Activated CD8-positive, alpha-beta memory T cell treated with anti-CD3 and anti-CD28 coated beads for 36 hours (primary cell): ENCODE measurements around the gene HS6ST3. TPM values are rescaled to one million over a fixed set of nuclear protein-coding genes. Genes with fewer than 3 reads are reported as not detected.
"Not testable (repeated sequence)": the region's sequence is repeated elsewhere in the genome, so short reads cannot be mapped to it uniquely, and the experiment has no call there.

ENCODE experiments used
- CTCF ChIA-PET: fragments of 350-600 bp; sonication (Branson Sonifier 250); formaldehyde crosslinking; loops from one replicate; lab custom pipeline; 2021; ENCODE audit warnings: antibody characterized with exemption; lab: Charles Lee
- POLR2A ChIA-PET: fragments of 350-600 bp; sonication (Branson Sonifier 250); formaldehyde crosslinking; loops from one replicate; lab custom pipeline; 2021; ENCODE audit warnings: antibody characterized with exemption; lab: Charles Lee
- total RNA-seq, 2 experiments: library from RNA; stranded (reverse); gene quantifications; one replicate each; pipeline ENCODE4 v1.2.3, GENCODE V29; 2021

Gene HS6ST3
- total RNA-seq, 2 experiments from 2014 or later: not detected

DNA sequence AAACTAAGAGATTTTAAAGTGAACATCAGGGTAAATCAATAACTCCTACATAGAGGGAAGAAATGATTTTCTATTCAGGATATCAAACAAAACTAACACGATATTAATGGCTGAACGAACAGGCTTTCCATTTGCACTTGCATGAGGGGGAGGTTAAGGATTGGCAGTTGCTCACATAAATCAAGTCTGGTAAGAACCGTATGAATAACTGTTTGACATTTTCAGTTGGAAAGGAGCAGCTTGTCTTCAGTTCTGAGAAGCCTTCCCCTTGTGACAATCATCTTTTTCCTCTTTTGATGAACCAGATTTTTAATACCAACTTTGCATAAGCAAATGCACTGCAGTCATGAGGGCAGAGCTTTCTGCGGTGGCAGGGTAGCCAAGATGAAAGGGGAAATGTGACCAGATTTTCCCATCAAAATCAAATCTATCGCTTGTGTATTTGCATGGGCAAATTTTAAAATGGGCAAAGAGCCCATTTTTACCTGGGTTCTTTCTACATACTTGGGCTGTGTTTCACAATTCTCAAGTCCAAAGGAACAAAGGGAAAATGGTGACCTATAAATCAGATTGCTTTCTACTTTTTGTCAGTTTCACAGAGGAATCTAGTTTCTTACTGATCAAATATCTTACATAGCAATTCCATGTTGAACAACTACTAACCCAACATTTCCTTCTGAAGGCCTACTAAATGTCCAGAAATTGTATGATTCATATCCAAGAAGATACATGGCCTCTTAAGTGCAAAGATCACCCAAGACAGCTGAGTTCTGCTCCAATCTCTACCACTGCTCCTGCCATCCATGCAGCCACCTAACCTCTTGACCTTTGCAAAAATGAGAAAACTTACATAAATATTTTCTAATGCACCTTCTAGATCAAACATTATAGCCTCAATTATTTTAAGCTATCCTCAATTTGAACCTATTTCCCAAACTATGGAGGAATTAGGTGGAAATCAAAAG, 654.7 kb downstream of the HS6ST3 start:
- ChIA-PET CTCF (no interaction called here), POLR2A (no interaction called here)

DNA sequence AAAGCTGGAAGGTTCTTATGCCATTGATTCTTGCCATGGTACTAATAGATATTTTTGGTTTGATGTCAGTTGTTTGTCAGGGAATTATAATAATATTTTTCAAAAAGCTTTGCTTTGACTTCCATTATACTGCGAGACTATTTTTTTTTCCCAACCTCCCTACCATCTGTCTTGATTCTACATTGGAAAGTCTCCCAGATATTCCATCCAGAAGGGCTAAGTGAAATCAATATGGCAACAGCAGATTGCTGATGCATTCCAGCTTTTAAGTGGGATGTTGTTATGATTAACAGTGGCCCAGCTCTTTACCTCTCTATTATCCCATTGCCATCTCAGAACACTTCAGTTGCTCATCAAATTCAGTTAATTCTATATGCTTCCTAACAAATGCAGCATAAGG, 657.0 kb downstream of the HS6ST3 start:
- CTCF ChIA-PET: no interaction called here
- POLR2A ChIA-PET: no interaction called here

DNA sequence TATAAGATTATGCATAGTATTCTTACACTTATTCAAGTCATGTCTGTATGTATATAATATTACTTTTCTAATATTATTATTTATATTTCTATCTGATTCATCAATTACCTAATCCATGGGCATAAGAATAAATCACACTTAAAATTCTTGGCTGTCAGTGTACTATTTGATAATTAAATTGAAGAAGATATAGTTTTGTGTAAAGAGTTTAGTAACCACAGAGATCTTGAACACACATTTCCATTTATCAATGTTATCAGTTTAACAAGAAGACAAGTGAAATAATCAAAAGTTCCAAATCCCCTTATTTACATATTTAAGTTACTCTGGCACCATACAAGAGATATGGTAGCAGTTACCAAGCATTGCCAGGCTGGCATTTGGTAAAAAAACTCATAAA, 659.9 kb downstream of the HS6ST3 start:
- ChIA-PET CTCF (no interaction called here), POLR2A (no interaction called here)

DNA sequence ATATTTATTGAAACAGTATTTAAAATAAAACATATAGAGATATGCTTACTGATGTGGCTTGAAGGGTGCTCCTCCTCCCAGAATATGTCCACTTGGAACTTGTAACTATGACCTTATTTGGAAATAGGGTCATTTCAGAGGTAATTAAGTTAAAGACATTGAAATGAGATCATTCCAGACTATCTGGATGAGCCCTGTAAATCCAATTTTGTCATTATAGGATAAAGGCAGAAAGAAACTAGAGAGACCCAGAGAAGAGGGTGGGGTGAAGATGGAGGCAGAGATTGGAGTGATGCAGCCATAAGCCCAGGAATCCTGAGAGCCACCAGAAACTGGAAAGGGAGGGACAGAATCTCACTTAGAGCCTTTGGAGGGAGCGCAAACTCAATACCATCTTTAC, 661.2 kb downstream of the HS6ST3 start:
- CTCF ChIA-PET: no interaction called here
- POLR2A ChIA-PET: no interaction called here

DNA sequence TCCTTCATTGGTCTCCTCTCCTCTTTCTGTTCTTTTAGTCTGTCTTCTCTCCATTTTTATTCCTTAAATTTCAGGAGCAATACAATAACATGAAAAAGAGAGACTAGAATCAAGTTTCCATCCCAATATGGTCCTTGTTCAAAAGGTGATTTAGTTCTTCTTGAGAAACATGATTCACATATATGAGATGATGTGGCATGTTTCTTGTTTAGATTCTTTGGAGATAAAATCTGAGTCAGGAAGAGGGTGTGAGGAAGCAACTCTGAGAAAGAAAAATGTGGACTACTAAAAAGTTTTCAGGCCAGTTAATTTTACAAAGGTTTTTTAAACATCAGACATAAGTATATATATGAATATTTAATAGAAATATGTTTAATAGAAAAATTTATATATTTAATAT, 673.0 kb downstream of the HS6ST3 start:
- ChIA-PET POLR2A (no interaction called here), CTCF (no interaction called here)

DNA sequence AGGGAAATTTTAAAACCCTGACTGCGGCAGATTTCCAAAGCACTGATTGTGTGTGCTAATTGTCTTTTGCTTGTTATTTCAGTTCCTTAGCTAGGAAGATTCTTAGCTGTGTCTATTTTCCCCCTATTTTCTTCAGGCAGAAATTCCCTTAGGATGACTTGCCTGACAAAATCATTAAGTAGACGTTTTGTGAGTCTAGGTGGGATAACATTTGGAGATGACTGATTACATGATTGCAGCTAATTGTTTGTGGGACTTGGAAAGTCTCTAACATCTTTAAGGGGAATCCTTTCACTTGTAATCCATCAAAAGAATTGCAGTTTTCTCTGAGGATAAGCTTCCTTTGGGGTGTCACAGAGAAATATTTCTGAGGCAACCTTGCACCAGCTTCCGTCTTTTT, 676.4 kb downstream of the HS6ST3 start:
- POLR2A ChIA-PET: no interaction called here
- CTCF ChIA-PET: no interaction called here

DNA sequence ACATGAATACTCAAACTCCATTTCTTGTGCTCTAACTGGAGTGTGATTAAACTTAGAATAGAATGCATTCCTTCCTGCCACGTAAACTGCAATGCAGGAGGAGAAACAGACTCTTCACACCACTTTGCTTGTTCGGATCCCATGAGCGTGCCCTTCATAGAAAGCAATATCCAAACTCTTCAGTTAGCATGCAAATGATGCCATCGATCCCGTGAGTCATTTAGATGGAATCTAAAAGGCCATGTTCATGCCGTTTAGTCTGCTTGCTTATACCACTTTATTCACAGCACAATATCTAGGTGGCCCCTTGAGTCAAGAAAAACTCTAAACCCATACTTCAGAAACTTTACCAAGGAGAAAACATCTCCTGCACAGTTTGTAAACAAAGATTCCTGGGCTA, 678.6 kb downstream of the HS6ST3 start:
- CTCF ChIA-PET: no interaction called here

DNA sequence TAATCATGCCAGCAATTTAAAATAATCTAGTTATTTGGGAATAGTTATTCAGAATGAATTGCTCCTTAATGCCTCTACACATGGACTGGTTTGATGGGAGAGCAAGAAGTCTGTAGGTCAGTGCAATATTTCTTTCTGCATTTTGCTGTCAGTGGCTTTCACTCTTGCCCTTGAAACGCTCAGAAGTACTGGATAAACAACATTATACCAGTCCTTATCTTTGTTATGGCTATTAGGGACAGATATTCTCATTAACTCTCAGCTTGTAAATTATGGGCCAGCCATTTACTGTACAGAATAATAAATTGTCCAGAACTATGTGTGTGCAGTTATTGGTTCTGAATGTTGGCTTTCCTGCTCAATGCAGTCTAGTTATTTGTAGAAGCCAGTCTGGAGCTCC, 680.0 kb downstream of the HS6ST3 start:
- CTCF ChIA-PET: no interaction called here

More for the DNA sequence above, 678.6 kb downstream of the HS6ST3 start:
- POLR2A ChIA-PET: no interaction called here

DNA sequence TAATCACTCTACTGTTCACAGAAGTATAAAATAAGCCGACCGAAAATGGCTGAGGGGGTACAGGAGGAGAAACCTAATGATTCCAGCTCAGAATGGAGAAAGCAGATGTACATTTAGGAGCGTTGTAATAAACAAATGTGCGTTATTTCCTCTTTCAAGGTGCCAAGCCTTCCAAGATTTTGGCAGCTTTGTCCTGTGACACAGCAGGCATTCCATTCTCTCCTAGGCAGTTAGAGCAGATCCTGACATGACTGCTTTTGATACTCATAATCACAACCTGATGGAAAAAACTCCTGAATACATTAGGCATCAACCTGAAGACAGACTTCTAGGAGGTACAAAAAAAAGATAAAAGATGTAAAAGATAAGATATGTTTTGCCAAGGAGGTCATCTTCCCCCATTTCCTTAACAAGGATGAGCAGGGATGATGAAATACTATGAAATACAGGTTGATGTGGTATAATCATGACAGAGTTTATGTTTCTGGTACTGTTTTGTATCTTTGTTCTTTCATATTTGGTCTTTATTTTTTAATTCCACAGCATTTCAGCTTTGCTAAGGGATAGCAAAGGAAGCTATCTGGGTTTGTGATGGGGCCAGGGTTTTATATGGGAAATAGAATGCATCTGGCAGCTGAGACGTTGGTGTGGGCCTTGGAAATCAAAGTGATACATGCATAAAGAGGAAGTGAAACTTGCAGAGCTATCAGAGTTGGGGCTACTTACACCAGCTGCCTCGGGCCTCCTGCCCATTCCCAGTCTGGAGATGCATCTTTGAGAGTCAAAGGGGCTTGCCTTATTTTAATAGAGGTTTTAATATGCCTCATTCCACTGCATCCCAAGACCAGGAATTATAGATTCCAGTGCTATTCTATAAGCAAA, 681.8 kb downstream of the HS6ST3 start:
- ChIA-PET POLR2A (no interaction called here), CTCF (no interaction called here)

More for the DNA sequence above, 680.0 kb downstream of the HS6ST3 start:
- POLR2A ChIA-PET: no interaction called here

DNA sequence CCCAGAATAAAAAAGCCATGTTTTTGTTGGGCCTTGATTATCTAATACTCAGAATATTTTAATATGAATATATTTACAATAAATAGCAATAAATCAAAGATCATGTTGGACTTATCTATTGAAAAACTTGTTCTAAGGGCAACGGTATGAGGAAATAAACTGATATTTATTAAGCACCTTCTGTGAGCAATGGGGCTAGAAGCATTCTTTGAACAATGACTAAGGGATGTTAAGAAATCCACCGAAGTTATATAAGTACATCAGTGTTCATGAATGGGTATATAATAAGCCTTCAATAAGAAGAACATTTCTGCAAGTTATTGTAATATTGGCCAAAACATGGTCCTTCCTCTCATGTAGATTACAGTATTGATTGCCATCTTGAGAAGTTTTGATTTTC, 682.5 kb downstream of the HS6ST3 start:
- ChIA-PET POLR2A (no interaction called here), CTCF (no interaction called here)

DNA sequence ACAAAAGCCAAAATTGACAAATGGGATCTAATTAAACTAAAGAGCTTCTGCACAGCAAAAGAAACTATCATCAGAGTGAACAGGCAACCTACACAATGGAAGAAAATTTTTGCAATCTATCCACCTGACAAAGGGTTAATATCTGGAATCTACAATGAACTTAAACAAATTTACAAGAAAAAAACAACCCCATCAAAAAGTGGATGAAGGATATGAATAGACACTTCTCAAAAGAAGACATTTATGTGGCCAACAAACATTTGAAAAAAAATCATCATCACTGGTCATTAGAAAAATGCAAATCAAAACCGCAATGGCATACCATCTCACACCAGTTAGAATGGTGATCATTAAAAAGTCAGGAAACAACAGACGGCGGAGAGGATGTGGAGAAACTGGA, 688.4 kb downstream of the HS6ST3 start:
- CTCF ChIA-PET, POLR2A ChIA-PET: not testable (repeated sequence)

DNA sequence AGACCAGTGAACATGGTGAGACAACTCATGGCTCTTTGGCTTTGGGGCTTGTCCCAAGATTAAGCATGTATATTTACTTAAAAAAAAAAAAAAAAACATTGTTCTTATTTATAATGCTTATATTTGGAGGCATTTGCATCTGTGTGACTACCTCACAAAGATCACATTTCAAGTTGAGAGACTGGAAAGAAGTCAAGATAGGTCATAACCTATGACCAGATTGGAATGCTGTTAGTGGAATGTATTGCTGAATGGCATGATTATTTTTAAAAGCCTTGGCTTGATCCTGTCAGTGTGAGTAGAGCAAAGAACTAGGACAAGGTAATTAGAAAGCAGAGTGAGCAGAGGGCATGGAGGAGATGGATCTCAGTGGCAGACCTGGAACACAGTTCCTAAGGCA, 689.8 kb downstream of the HS6ST3 start:
- POLR2A ChIA-PET: no interaction called here

DNA sequence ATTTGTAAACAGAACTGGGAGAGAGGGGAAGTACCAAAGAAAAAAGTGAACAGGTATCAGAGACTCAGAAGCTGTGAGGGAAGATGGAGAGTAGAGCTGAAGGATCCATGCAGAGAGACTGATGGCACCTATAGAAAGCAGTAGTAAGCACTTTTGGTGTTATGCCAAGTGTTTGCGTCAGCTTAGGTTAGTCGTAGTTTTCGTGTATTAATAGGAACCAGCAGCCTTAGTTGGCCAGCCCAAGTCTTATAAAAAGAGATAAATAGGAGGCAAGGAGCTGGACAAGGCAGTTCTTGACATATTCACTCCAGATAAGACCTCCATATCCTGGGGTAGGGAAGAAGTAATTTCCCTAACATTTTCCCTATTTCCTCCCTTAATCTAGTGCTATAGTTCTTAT, 690.2 kb downstream of the HS6ST3 start:
- ChIA-PET POLR2A (no interaction called here), CTCF (no interaction called here)

More for the DNA sequence above, 689.8 kb downstream of the HS6ST3 start:
- CTCF ChIA-PET: no interaction called here

DNA sequence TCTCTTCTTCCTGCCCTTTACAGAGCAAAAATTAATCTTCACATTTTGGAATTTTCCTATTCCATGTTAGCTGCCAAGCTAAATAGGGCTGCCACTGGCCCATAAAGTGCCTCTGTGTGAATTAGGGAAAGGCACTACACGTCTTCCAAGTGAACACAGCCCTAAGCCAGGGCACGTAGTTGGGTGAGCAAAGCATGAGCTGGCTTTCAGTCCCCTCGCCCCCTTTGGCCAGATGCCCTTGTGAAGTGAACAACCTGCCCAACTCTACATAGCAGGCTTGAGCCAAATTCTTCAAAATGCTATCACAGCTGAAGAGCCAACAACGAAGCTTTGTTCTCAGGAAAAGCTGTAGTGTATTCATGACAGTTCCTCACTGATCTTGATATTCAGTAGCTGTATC, 691.2 kb downstream of the HS6ST3 start:
- CTCF ChIA-PET: no interaction called here

DNA sequence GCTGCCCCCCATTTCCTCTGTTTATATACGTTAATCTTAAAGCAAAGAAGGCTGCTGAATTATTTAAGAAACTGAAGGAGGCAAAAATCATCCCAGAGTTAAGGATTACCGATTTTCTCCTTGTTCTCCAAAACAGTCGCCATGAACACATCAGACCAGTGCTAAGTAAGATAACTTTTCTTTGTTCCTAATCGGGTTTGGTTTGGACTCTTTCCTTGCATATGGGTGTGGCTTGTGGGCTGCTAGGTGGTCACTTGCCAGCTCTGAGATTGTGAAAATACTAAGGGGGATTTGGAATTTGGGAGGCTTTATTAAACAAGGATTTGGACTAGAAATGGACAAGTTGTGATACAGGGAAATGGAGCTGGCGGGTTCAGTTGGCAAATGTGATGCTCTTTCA, 692.3 kb downstream of the HS6ST3 start:
- POLR2A ChIA-PET: no interaction called here
- CTCF ChIA-PET: no interaction called here

More for the DNA sequence above, 691.2 kb downstream of the HS6ST3 start:
- POLR2A ChIA-PET: no interaction called here

DNA sequence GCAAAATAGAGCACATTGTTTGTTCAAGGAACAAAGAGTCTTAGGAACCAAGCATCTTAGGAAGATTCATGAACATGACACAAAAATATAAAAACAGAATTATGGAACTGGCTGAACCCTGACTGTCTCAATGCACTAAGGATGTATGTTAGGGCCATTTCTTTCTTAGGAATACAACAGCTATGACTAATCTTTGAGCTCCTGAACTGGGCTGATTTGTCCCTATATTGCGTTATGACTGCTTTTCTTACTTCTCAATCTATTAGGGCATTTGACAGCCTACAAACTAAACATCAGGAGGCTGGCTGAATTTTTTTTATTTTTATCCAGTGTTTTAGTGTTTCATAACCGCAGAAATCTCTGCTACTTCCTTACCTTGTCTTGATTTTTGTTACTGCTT, 693.1 kb downstream of the HS6ST3 start:
- ChIA-PET CTCF (interaction anchor here (0.6 kb wide), 1 partner anchor 368 kb away, joined by 3 read pairs; no protein-coding TSS in a partner anchor), POLR2A (no interaction called here)

DNA sequence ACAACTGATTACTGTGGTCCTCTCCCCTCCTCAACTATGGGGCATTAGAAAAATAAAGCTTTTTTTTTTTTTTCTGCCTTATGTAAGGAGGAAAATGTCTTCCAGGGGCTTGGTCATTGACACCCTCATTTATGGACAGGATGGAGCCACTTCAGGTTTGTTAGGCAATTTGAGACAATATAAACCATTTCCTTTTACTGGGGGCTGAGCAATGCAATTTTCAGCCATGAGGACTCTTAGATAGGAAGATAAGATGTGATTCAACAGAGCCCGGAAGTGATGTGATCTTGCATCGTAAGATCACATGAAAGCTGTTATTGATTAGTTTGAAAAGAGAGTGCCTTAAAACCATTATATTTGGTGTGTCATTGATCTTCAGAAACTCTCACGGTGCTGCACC, 693.6 kb downstream of the HS6ST3 start:
- ChIA-PET POLR2A (no interaction called here), CTCF (interaction anchor here (0.6 kb wide), 1 partner anchor 369 kb away, joined by 3 read pairs; no protein-coding TSS in a partner anchor)

DNA sequence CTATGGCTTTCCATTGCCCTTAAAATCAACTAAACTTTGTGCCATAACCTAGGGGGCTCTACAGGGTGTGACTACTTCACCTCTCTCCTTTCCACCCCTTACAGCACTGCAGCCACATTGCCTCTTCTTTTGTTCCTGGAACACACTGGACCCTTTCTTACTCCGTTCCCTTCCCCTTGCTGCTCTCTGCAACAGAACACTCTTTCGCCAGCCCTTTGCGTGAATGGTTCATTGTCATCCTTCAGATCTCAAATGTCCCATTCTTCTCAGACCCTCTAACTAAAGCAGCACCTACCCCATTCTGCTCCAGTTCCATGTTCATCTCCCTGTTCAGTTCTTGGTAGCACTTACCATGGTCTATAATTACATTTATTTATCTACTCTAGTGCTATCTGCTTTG, 696.1 kb downstream of the HS6ST3 start:
- ChIA-PET CTCF (no interaction called here), POLR2A (no interaction called here)

DNA sequence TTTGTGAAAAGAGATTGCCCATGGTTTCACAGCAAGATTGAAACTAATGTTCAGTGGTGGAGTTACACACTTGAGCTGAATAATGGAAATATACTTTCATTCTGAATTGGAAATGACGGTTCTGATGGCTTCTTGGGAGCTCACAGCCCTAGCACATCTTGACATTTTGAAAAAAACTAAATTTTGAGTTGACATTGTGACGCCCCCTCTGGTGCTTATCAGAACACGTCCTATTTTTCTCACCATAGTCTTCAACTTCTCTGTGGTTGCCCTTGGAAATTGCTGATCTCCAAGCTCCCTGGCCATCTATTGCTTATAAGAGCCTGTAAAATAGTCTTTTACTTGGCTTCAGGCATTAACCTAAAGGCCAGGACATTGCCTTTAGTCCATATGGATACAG, 702.3 kb downstream of the HS6ST3 start:
- CTCF ChIA-PET: no interaction called here
- POLR2A ChIA-PET: no interaction called here

DNA sequence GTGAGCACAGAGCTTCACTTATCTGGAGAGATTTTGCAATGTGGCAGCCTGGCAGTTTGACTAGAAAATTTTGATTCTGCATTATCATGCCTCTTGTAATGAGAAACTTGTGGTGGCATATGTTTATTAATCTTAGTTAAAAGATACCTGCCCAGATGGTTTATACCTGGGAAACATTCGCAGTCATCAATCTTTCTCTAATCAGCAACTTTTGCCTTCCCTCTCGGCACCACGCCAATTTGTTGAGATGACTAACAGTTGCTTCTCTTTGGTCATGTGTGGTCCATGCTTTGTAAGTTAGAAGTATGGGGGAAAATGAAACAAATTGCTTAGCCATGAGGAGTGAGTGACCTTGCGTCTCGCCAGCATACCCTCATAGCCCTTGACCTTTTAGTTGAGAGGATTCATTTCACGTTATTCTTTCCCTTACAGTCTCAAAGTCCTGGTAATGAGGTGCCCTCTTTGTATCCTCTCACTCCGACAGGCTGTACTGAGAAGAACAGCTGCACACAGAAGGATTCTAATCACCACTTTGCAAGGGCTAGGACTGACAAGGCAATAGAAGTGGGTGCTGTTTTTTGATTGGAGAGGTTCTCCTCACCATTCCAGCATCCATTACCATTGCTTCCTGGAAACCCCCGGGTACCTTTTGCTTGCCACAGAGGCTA, 703.0 kb downstream of the HS6ST3 start:
- ChIA-PET POLR2A (no interaction called here), CTCF (no interaction called here)
